ENCODE measurements around the gene ARL15. TPM values are rescaled to one million over a fixed set of nuclear protein-coding genes. Genes with fewer than 3 reads are reported as not detected.

The ARL15 gene
- total RNA-seq, 6 experiments from 2014 or later, result 9.8 to 16.0 (median 13.4) TPM

GRCh38 chr5:54320256-54320655, 9.9 kb upstream of the ARL15 start:
- H3K4me3 Mint-ChIP-seq, result no peak overlapping the region
- no peak for TF ChIP-seq CTCF (IDR thresholded peaks at IDR 0.05)
- no peaks in the 10 kb centered on the region for H3K9me3 Mint-ChIP-seq
- peaks cover 15% of the 10 kb centered on the region for H3K4me1 Mint-ChIP-seq (ENCODE audit: low read depth)
- no peaks in the 10 kb centered on the region for H3K27me3 Mint-ChIP-seq (ENCODE audit: insufficient read depth)
- no peaks in the 10 kb centered on the region for H3K36me3 Mint-ChIP-seq (ENCODE audit: low read depth)
- DNase-seq, result no peak
- H3K27ac Mint-ChIP-seq, result no peak overlapping the region

- DNase-seq, result no peak
- Mint-ChIP-seq H3K4me1 (ENCODE audit: low read depth) (peaks cover 15% of the 10 kb centered on the region), H3K27ac (no peak overlapping the region), H3K36me3 (ENCODE audit: low read depth) (no peaks in the 10 kb centered on the region), H3K27me3 (ENCODE audit: insufficient read depth) (no peaks in the 10 kb centered on the region; the same call in 1 of the 2 replicates), H3K9me3 (no peaks in the 10 kb centered on the region), H3K4me3 (no peak overlapping the region)
- TF ChIP-seq CTCF (IDR thresholded peaks at IDR 0.05), result no peak
Measured at GRCh38 chr5:54317511-54318260, 7.3 kb upstream of the ARL15 start.

- H3K4me3 Mint-ChIP-seq, result no peak overlapping the region
- DNase-seq, result no peak
- H3K36me3 Mint-ChIP-seq (ENCODE audit: low read depth), result no peaks in the 10 kb centered on the region
- no peaks in the 10 kb centered on the region; the same call in 1 of the 2 replicates for H3K27me3 Mint-ChIP-seq (ENCODE audit: insufficient read depth)
- no peaks in the 10 kb centered on the region for H3K9me3 Mint-ChIP-seq
- no peak overlapping the region for H3K27ac Mint-ChIP-seq
- no peak for TF ChIP-seq CTCF (IDR thresholded peaks at IDR 0.05)
- H3K4me1 Mint-ChIP-seq (ENCODE audit: low read depth), result peaks cover 24% of the 10 kb centered on the region
Measured at GRCh38 chr5:54315736-54316528, 5.6 kb upstream of the ARL15 start.

GRCh38 chr5:54313311-54314270, 3.2 kb upstream of the ARL15 start:
- TF ChIP-seq CTCF (IDR thresholded peaks at IDR 0.05), result no peak
- DNase-seq, result no peak
- peaks cover 4% of the 10 kb centered on the region; the same call in 1 of the 2 replicates for H3K9me3 Mint-ChIP-seq
- H3K27ac Mint-ChIP-seq, result no peak overlapping the region
- H3K27me3 Mint-ChIP-seq (ENCODE audit: insufficient read depth), result peaks cover 4% of the 10 kb centered on the region
- H3K36me3 Mint-ChIP-seq (ENCODE audit: low read depth), result no peaks in the 10 kb centered on the region
- H3K4me1 Mint-ChIP-seq (ENCODE audit: low read depth), result peaks cover 35% of the 10 kb centered on the region
- no peak overlapping the region for H3K4me3 Mint-ChIP-seq

- no peak for TF ChIP-seq CTCF (IDR thresholded peaks at IDR 0.05)
- H3K4me1 Mint-ChIP-seq (ENCODE audit: low read depth), result peaks cover 25% of the 10 kb centered on the region
- peaks cover 4% of the 10 kb centered on the region; the same call in 1 of the 2 replicates for H3K9me3 Mint-ChIP-seq
- no peak overlapping the region for H3K27ac Mint-ChIP-seq
- DNase-seq, result no peak
- H3K27me3 Mint-ChIP-seq (ENCODE audit: insufficient read depth), result peaks cover 5% of the 10 kb centered on the region
- H3K4me3 Mint-ChIP-seq, result no peak overlapping the region
- H3K36me3 Mint-ChIP-seq (ENCODE audit: low read depth), result no peaks in the 10 kb centered on the region
Measured at GRCh38 chr5:54312499-54312898, 2.1 kb upstream of the ARL15 start.

Data from HFFc6 (cell line).